ENCODE measurements around the gene FBXL7.

Gene FBXL7

GRCh38 chr5:15544039-15544438 is 44.1 kb downstream of the FBXL7 start:
- no peak for DNase-seq (ENCODE audit: low read depth)

GRCh38 chr5:15545082-15545481 is 45.1 kb downstream of the FBXL7 start:
- no peak for DNase-seq (ENCODE audit: low read depth)

GRCh38 chr5:15547261-15547839 is 47.4 kb downstream of the FBXL7 start:
- no peak for DNase-seq (ENCODE audit: low read depth)

GRCh38 chr5:15549961-15550360 is 50.0 kb downstream of the FBXL7 start:
- DNase-seq (ENCODE audit: low read depth) = no peak

GRCh38 chr5:15550502-15551112 is 50.6 kb downstream of the FBXL7 start:
- no peak for DNase-seq (ENCODE audit: low read depth)

GRCh38 chr5:15551113-15551504 is 51.1 kb downstream of the FBXL7 start:
- no peak for DNase-seq (ENCODE audit: low read depth)

- DNase-seq (ENCODE audit: low read depth) = no peak
Measured at GRCh38 chr5:15554542-15554941, 54.6 kb downstream of the FBXL7 start.

GRCh38 chr5:15555176-15555575 is 55.2 kb downstream of the FBXL7 start:
- DNase-seq (ENCODE audit: low read depth) = no peak

GRCh38 chr5:15558240-15558639 is 58.3 kb downstream of the FBXL7 start:
- DNase-seq (ENCODE audit: low read depth) = no peak

GRCh38 chr5:15558681-15559080 is 58.7 kb downstream of the FBXL7 start:
- no peak for DNase-seq (ENCODE audit: low read depth)

- no peak for DNase-seq (ENCODE audit: low read depth)
Measured at GRCh38 chr5:15560421-15560820, 60.4 kb downstream of the FBXL7 start.

GRCh38 chr5:15564523-15564922 is 64.5 kb downstream of the FBXL7 start:
- DNase-seq (ENCODE audit: low read depth) = no peak

GRCh38 chr5:15564957-15565356 is 65.0 kb downstream of the FBXL7 start:
- DNase-seq (ENCODE audit: low read depth) = no peak

GRCh38 chr5:15566306-15566705 is 66.3 kb downstream of the FBXL7 start:
- no peak for DNase-seq (ENCODE audit: low read depth)

- no peak for DNase-seq (ENCODE audit: low read depth)
Measured at GRCh38 chr5:15566789-15567188, 66.8 kb downstream of the FBXL7 start.

- DNase-seq (ENCODE audit: low read depth) = no peak
Measured at GRCh38 chr5:15570491-15570890, 70.5 kb downstream of the FBXL7 start.

- DNase-seq (ENCODE audit: low read depth) = no peak
Measured at GRCh38 chr5:15571081-15571480, 71.1 kb downstream of the FBXL7 start.

GRCh38 chr5:15571618-15572017 is 71.6 kb downstream of the FBXL7 start:
- no peak for DNase-seq (ENCODE audit: low read depth)

- DNase-seq (ENCODE audit: low read depth) = no peak
Measured at GRCh38 chr5:15573590-15573989, 73.6 kb downstream of the FBXL7 start.

- no peak for DNase-seq (ENCODE audit: low read depth)
Measured at GRCh38 chr5:15574128-15574527, 74.1 kb downstream of the FBXL7 start.

- no peak for DNase-seq (ENCODE audit: low read depth)
Measured at GRCh38 chr5:15574806-15575325, 74.9 kb downstream of the FBXL7 start.

GRCh38 chr5:15575666-15576065 is 75.7 kb downstream of the FBXL7 start:
- no peak for DNase-seq (ENCODE audit: low read depth)

- DNase-seq (ENCODE audit: low read depth) = no peak
Measured at GRCh38 chr5:15577132-15577531, 77.2 kb downstream of the FBXL7 start.

- DNase-seq (ENCODE audit: low read depth) = no peak
Measured at GRCh38 chr5:15577831-15578230, 77.9 kb downstream of the FBXL7 start.

Measured in T follicular helper cell (primary cell).